22Rv1 (cell line): Measurements from ENCODE around the gene GRIK1.
A peak's percentile ranks its signal among the peaks of the same experiment; 100 is the strongest.

Experiments used
- H3K27ac ChIP-seq: fragments of 450-650 bp; 2 replicates; pipeline ENCODE4 v1.5.1; 2017
- CTCF ChIP-seq: fragments of 450-650 bp; IDR thresholded peaks from 2 replicates; pipeline ENCODE4 v1.5.1; 2017; ENCODE audit warnings: mild to moderate bottlenecking
- ZFX ChIP-seq: fragments of 450-650 bp; IDR thresholded peaks from 2 replicates; pipeline ENCODE4 v1.6.1; 2017; ENCODE audit warnings: antibody characterized with exemption, borderline replicate concordance

Gene GRIK1

GRCh38 chr21:29501451-29501850, 438.3 kb downstream of the GRIK1 start:
- no peak overlapping the region for H3K27ac ChIP-seq
- TF ChIP-seq CTCF (no peak), ZFX (no peak)

- no peak overlapping the region for H3K27ac ChIP-seq
- TF ChIP-seq CTCF (peak; percentile 97), ZFX (no peak)
These were observed 440.0 kb downstream of the GRIK1 start for GRCh38 chr21:29499734-29500343.

- TF ChIP-seq CTCF: no peak
- H3K27ac ChIP-seq: no peak overlapping the region
These were observed 440.6 kb downstream of the GRIK1 start for GRCh38 chr21:29499229-29499628.

GRCh38 chr21:29496337-29496736, 443.5 kb downstream of the GRIK1 start:
- TF ChIP-seq CTCF (no peak), ZFX (no peak)
- no peak overlapping the region for H3K27ac ChIP-seq

- no peak for TF ChIP-seq CTCF
- TF ChIP-seq ZFX: no peak
- H3K27ac ChIP-seq: no peak overlapping the region
These were observed 449.8 kb downstream of the GRIK1 start for GRCh38 chr21:29490016-29490415.

- TF ChIP-seq ZFX (no peak), CTCF (no peak)
These were observed 452.6 kb downstream of the GRIK1 start for GRCh38 chr21:29487154-29487553.

More at GRCh38 chr21:29487154-29487553, 452.6 kb downstream of the GRIK1 start:
- no peak overlapping the region for H3K27ac ChIP-seq
